Naive B cell (primary cell): ENCODE results near the gene NR2F1. TPM values are rescaled to one million over a fixed set of nuclear protein-coding genes. Genes with fewer than 3 reads are reported as not detected.

Experiments used
- ATAC-seq, 2 donors: fragments of 150-1000 bp; cut with Tn5 transposase; 2 replicates each; pipeline ENCODE4 v1.10.0; 2021; ENCODE audit warnings: low read depth in 2 of 2, mild to moderate bottlenecking in 2 of 2, moderate library complexity in 2 of 2
- DNase-seq: peaks from one replicate; pipeline ENCODE4 v3.0.0; 2022
- H3K27ac Mint-ChIP-seq, 6 donors: one replicate each; pipeline ENCODE4 v1.8.0; 2020 to 2022; ENCODE audit warnings: mild to moderate bottlenecking in 6 of 6, mixed read lengths in 6 of 6, moderate library complexity in 5 of 6, inconsistent platforms in 2 of 6
- H3K27me3 Mint-ChIP-seq, 3 donors: one replicate each; pipeline ENCODE4 v1.8.0; 2021 to 2022; ENCODE audit warnings: mixed read lengths in 3 of 3, mild to moderate bottlenecking in 1 of 3
- H3K36me3 Mint-ChIP-seq, 2 donors: one replicate each; pipeline ENCODE4 v1.8.0; 2020 to 2022; ENCODE audit warnings: mixed read lengths in 2 of 2, inconsistent platforms in 1 of 2, mild to moderate bottlenecking in 1 of 2
- H3K4me1 Mint-ChIP-seq, 3 donors: one replicate each; pipeline ENCODE4 v1.8.0; 2020 to 2022; ENCODE audit warnings: mixed read lengths in 3 of 3, inconsistent platforms in 1 of 3, mild to moderate bottlenecking in 1 of 3, moderate library complexity in 1 of 3
- H3K4me3 Mint-ChIP-seq, 8 donors: one replicate each; pipeline ENCODE4 v1.8.0; 2020 to 2022; ENCODE audit warnings: mild to moderate bottlenecking in 8 of 8, mixed read lengths in 8 of 8, moderate library complexity in 8 of 8, inconsistent platforms in 2 of 8
- H3K9me3 Mint-ChIP-seq, 7 donors: one replicate each; pipeline ENCODE4 v1.8.0; 2020 to 2022; ENCODE audit warnings: mixed read lengths in 7 of 7, mild to moderate bottlenecking in 5 of 7, inconsistent platforms in 2 of 7, moderate library complexity in 1 of 7
- polyA plus RNA-seq, 6 donors: library from polyadenylated mRNA; unstranded; fragments of 300-500 nt; fragmentation: Illumina TruSeq; gene quantifications; one replicate each; pipeline ENCODE4 v1.2.3, GENCODE V29; 2021; ENCODE audit warnings: low read depth in 6 of 6

Gene NR2F1
- polyA plus RNA-seq, 6 donors from 2014 or later, result not detected

- peak overlapping the region in 7 of 8 donors; percentile 6 to 66 (median 52) for H3K4me3 Mint-ChIP-seq
- peaks cover 21 to 23% (median 23%) of the 10 kb centered on the region in 3 donors for H3K4me1 Mint-ChIP-seq
- H3K36me3 Mint-ChIP-seq, result peaks cover 5 to 22% of the 10 kb centered on the region in 2 donors
- peak overlapping the region in 1 of 6 donors; percentile 69 for H3K27ac Mint-ChIP-seq
- peaks cover 0 to 32% (median 15%) of the 10 kb centered on the region in 7 donors for H3K9me3 Mint-ChIP-seq
- peaks cover 78 to 88% (median 82%) of the 10 kb centered on the region in 3 donors for H3K27me3 Mint-ChIP-seq
- DNase-seq, result peak; percentile 49
- ATAC-seq, result peak; percentile 61 to 64
Measured at GRCh38 chr5:93607367-93608258, 24.6 kb downstream of the NR2F1 start.

GRCh38 chr5:93608855-93609254 is 25.8 kb downstream of the NR2F1 start:
- no peak for DNase-seq
- peaks cover 0 to 21% (median 10%) of the 10 kb centered on the region in 7 donors for H3K9me3 Mint-ChIP-seq
- peaks cover 5 to 25% of the 10 kb centered on the region in 2 donors for H3K36me3 Mint-ChIP-seq
- no peak overlapping the region for H3K27ac Mint-ChIP-seq
- ATAC-seq, result no peak
- peaks cover 20 to 23% (median 22%) of the 10 kb centered on the region in 3 donors for H3K4me1 Mint-ChIP-seq
- H3K27me3 Mint-ChIP-seq, result peaks cover 77 to 94% (median 87%) of the 10 kb centered on the region in 3 donors
- H3K4me3 Mint-ChIP-seq, result no peak overlapping the region

- ATAC-seq (no peak), DNase-seq (no peak)
- Mint-ChIP-seq H3K4me3 (peak overlapping the region in 1 of 8 donors; percentile 41), H3K36me3 (peaks cover 4 to 25% of the 10 kb centered on the region in 2 donors), H3K27me3 (peaks cover 82 to 94% (median 86%) of the 10 kb centered on the region in 3 donors), H3K27ac (no peak overlapping the region), H3K9me3 (peaks cover 0 to 22% (median 10%) of the 10 kb centered on the region in 7 donors), H3K4me1 (peaks cover 17 to 22% (median 20%) of the 10 kb centered on the region in 3 donors)
Measured at GRCh38 chr5:93609762-93610161, 26.7 kb downstream of the NR2F1 start.

- H3K4me3 Mint-ChIP-seq, result peak overlapping the region in 3 of 8 donors; percentile 8 to 59 (median 35)
- H3K4me1 Mint-ChIP-seq, result peaks cover 15 to 22% (median 18%) of the 10 kb centered on the region in 3 donors
- DNase-seq (no peak), ATAC-seq (no peak)
- H3K36me3 Mint-ChIP-seq, result peaks cover 0 to 25% of the 10 kb centered on the region in 2 donors
- peaks cover 0 to 21% (median 6%) of the 10 kb centered on the region in 7 donors for H3K9me3 Mint-ChIP-seq
- H3K27me3 Mint-ChIP-seq, result peaks cover 80 to 85% (median 81%) of the 10 kb centered on the region in 3 donors
- peak overlapping the region in 3 of 6 donors; percentile 11 to 76 (median 46) for H3K27ac Mint-ChIP-seq
Measured at GRCh38 chr5:93610581-93611272, 27.7 kb downstream of the NR2F1 start.

- H3K4me3 Mint-ChIP-seq, result peak overlapping the region in 2 of 8 donors; percentile 2 to 55
Measured at GRCh38 chr5:93611273-93611975, 28.4 kb downstream of the NR2F1 start.

GRCh38 chr5:93611976-93612854 is 29.2 kb downstream of the NR2F1 start:
- Mint-ChIP-seq H3K9me3 (peaks cover 0 to 21% (median 6%) of the 10 kb centered on the region in 7 donors), H3K36me3 (peaks cover 4 to 25% of the 10 kb centered on the region in 2 donors), H3K27me3 (peaks cover 73 to 82% (median 76%) of the 10 kb centered on the region in 3 donors), H3K27ac (peak overlapping the region in 3 of 6 donors; percentile 71 to 78 (median 74)), H3K4me1 (peaks cover 15 to 21% (median 18%) of the 10 kb centered on the region in 3 donors), H3K4me3 (peak overlapping the region in 2 of 8 donors; percentile 5 to 31)
- ATAC-seq, result no peak
- no peak for DNase-seq

More at GRCh38 chr5:93611273-93611975, 28.4 kb downstream of the NR2F1 start:
- ATAC-seq (no peak), DNase-seq (no peak)
- peaks cover 78 to 82% (median 78%) of the 10 kb centered on the region in 3 donors for H3K27me3 Mint-ChIP-seq
- peaks cover 15 to 22% (median 18%) of the 10 kb centered on the region in 3 donors for H3K4me1 Mint-ChIP-seq
- H3K36me3 Mint-ChIP-seq, result peaks cover 1 to 25% of the 10 kb centered on the region in 2 donors
- peak overlapping the region in 5 of 6 donors; percentile 11 to 74 (median 57) for H3K27ac Mint-ChIP-seq
- peaks cover 0 to 21% (median 6%) of the 10 kb centered on the region in 7 donors for H3K9me3 Mint-ChIP-seq

GRCh38 chr5:93612855-93613243 is 29.8 kb downstream of the NR2F1 start:
- H3K9me3 Mint-ChIP-seq, result peaks cover 0 to 21% (median 6%) of the 10 kb centered on the region in 7 donors
- H3K36me3 Mint-ChIP-seq, result peaks cover 4 to 25% of the 10 kb centered on the region in 2 donors
- no peak for ATAC-seq
- no peak for DNase-seq
- H3K27ac Mint-ChIP-seq, result no peak overlapping the region
- no peak overlapping the region for H3K4me3 Mint-ChIP-seq
- H3K4me1 Mint-ChIP-seq, result peaks cover 9 to 15% (median 12%) of the 10 kb centered on the region in 3 donors
- peaks cover 66 to 76% (median 69%) of the 10 kb centered on the region in 3 donors for H3K27me3 Mint-ChIP-seq

- H3K27me3 Mint-ChIP-seq, result peaks cover 38 to 51% (median 48%) of the 10 kb centered on the region in 3 donors
- peaks cover 15 to 21% (median 18%) of the 10 kb centered on the region in 3 donors for H3K4me1 Mint-ChIP-seq
- no peak for ATAC-seq
- no peak overlapping the region for H3K27ac Mint-ChIP-seq
- H3K36me3 Mint-ChIP-seq, result peaks cover 4 to 12% of the 10 kb centered on the region in 2 donors
- peaks cover 0 to 9% (median 3%) of the 10 kb centered on the region in 7 donors for H3K9me3 Mint-ChIP-seq
- no peak for DNase-seq
- H3K4me3 Mint-ChIP-seq, result no peak overlapping the region
Measured at GRCh38 chr5:93616538-93617174, 33.6 kb downstream of the NR2F1 start.

GRCh38 chr5:93620487-93621326 is 37.7 kb downstream of the NR2F1 start:
- peaks cover 0 to 4% of the 10 kb centered on the region in 2 donors for H3K36me3 Mint-ChIP-seq
- peak; percentile 57 for DNase-seq
- peak; percentile 78 to 79 for ATAC-seq
- peaks cover 8 to 18% (median 18%) of the 10 kb centered on the region in 3 donors for H3K27me3 Mint-ChIP-seq
- peaks cover 11 to 19% (median 14%) of the 10 kb centered on the region in 3 donors for H3K4me1 Mint-ChIP-seq
- peak overlapping the region; percentile 60 to 99 (median 86) for H3K27ac Mint-ChIP-seq
- peak overlapping the region; percentile 86 to 99 (median 96) for H3K4me3 Mint-ChIP-seq
- H3K9me3 Mint-ChIP-seq, result no peaks in the 10 kb centered on the region

- H3K9me3 Mint-ChIP-seq, result no peaks in the 10 kb centered on the region
- no peak for DNase-seq
- H3K4me3 Mint-ChIP-seq, result peak overlapping the region; percentile 73 to 97 (median 82)
- ATAC-seq, result peak in 1 of 2 donors; percentile 3
- H3K36me3 Mint-ChIP-seq, result peaks cover 0 to 3% of the 10 kb centered on the region in 2 donors
- peaks cover 8 to 14% (median 11%) of the 10 kb centered on the region in 3 donors for H3K27me3 Mint-ChIP-seq
- H3K4me1 Mint-ChIP-seq, result peaks cover 11 to 19% (median 14%) of the 10 kb centered on the region in 3 donors
- peak overlapping the region in 5 of 6 donors; percentile 11 to 89 (median 66) for H3K27ac Mint-ChIP-seq
Measured at GRCh38 chr5:93621327-93621798, 38.3 kb downstream of the NR2F1 start.
